ENCODE results near the gene SYCP1. TPM values are rescaled to one million over a fixed set of nuclear protein-coding genes. Genes with fewer than 3 reads are reported as not detected.

SYCP1 gene
- total and polyA plus RNA-seq, 2 of the 8 experiments (the other 6 are each of a cell fraction or from before 2014, with no cell fraction given): 0.11 to 0.26 TPM

GRCh38 chr1:115029526-115029925 lies 174.9 kb downstream of the SYCP1 start, which contains the start of gene TSHB:
TSS of gene TSHB (plus strand) at chr1:115029826. CDS start at chr1:115033363, 3,537 bp downstream.
- Histone ChIP-seq H2BK20ac (ENCODE audit: low read length) (no peak within 1 kb of the TSS), H3K79me2 (ENCODE audit: control insufficient read depth in 1 of 2, insufficient read depth in 2 of 2, low read length in 2 of 2) (no peaks in the 10 kb centered on the region), H3K4me1 (replicated peaks in 1 of 4; ENCODE audit: control insufficient read depth in 3 of 4, insufficient read depth in 4 of 4, low read length in 3 of 4) (no peaks in the 10 kb centered on the region), H3K27ac (ENCODE audit: low read depth, low read length) (no peak within 1 kb of the TSS), H3K18ac (ENCODE audit: extremely low read depth, low read length) (no peak within 1 kb of the TSS), H3K9ac (replicated peaks in 1 of 4; ENCODE audit: extremely low read depth in 1 of 4, low read depth in 3 of 4, low read length in 3 of 4) (peak within 1 kb of the TSS in 1 of 4 experiments; percentile 8; a peak in 1 of 7 replicates), H2BK15ac (ENCODE audit: low read length) (no peak within 1 kb of the TSS), H2AK5ac (ENCODE audit: low read depth, low read length) (no peak within 1 kb of the TSS), H4K91ac (replicated peaks; ENCODE audit: insufficient read length, low read length) (no peak within 1 kb of the TSS), H3K4me3 (ENCODE audit: extremely low read depth in 1 of 4, insufficient read depth in 2 of 4, low read depth in 3 of 4, low read length in 4 of 4) (no peak within 1 kb of the TSS), H4K20me1 (replicated peaks in 1 of 2; ENCODE audit: control insufficient read depth in 1 of 2, insufficient read depth in 2 of 2, low read length in 2 of 2) (no peaks in the 10 kb centered on the region), H4K5ac (ENCODE audit: insufficient read length, low read depth, low read length) (no peak within 1 kb of the TSS), H3K23ac (ENCODE audit: insufficient read length) (no peak within 1 kb of the TSS), H2BK12ac (ENCODE audit: low read depth, low read length) (no peak within 1 kb of the TSS), H3K4me2 (ENCODE audit: insufficient read depth in 1 of 2, low read depth in 2 of 2, low read length in 2 of 2) (no peak within 1 kb of the TSS), H3K79me1 (ENCODE audit: low read depth, low read length) (no peaks in the 10 kb centered on the region), H3K14ac (ENCODE audit: insufficient read length) (no peak within 1 kb of the TSS), H2BK5ac (ENCODE audit: low read depth, low read length) (no peak within 1 kb of the TSS), H3K9me3 (ENCODE audit: insufficient read depth in 2 of 2, low read depth in 1 of 2, low read length in 1 of 2) (no peaks in the 10 kb centered on the region), H2BK120ac (replicated peaks; ENCODE audit: low read depth, low read length) (no peak within 1 kb of the TSS), H3K56ac (replicated peaks; ENCODE audit: insufficient read length, low read depth, low read length) (no peak within 1 kb of the TSS), H3K4ac (replicated peaks; ENCODE audit: insufficient read length, low read depth, low read length) (no peak within 1 kb of the TSS), H3K23me2 (ENCODE audit: low read depth, low read length) (no peaks in the 10 kb centered on the region), H3K36me3 (ENCODE audit: control insufficient read depth in 2 of 4, insufficient read depth in 4 of 4, low read length in 3 of 4) (no peaks in the 10 kb centered on the region), H4K8ac (ENCODE audit: extremely low read depth, insufficient read depth, low read length) (no peak within 1 kb of the TSS), H3K27me3 (replicated peaks in 1 of 4; ENCODE audit: control insufficient read depth in 3 of 4, extremely low read depth in 1 of 4, insufficient read depth in 3 of 4, low read length in 3 of 4) (no peaks in the 10 kb centered on the region), H2AFZ (ENCODE audit: low read length) (no peak within 1 kb of the TSS)
- FAIRE-seq (no peak), DNase-seq (ENCODE audit: low read depth in 1 of 2, low spot score in 2 of 2) (no peak)
- POLR2A ChIA-PET (ENCODE audit: partially characterized antibody): no interaction called here
- CTCF ChIA-PET (ENCODE audit: partially characterized antibody): no interaction called here
- TF ChIP-seq EZH2 (IDR thresholded peaks at IDR 0.05; ENCODE audit: low read depth, low read length, severe bottlenecking) (no peak), TBP (IDR thresholded peaks at IDR 0.05; ENCODE audit: low read depth, low read length) (no peak), SIX5 (IDR thresholded peaks at IDR 0.05; ENCODE audit: low read depth, low read length) (no peak), NRF1 (IDR thresholded peaks at IDR 0.05; ENCODE audit: low read depth, low read length) (no peak), CTCF (IDR thresholded peaks at IDR 0.05; ENCODE audit: control extremely low read depth in 1 of 3, insufficient read depth in 1 of 3, low read depth in 1 of 3, low read length in 3 of 3) (no peak), SUZ12 (IDR thresholded peaks at IDR 0.05; ENCODE audit: low read length) (no peak), CTBP2 (IDR thresholded peaks at IDR 0.05; ENCODE audit: borderline replicate concordance, insufficient read depth, insufficient read length, low read length) (no peak), ASH2L (IDR thresholded peaks at IDR 0.05; ENCODE audit: low read length) (no peak), TAF7 (optimal IDR thresholded peaks at IDR 0.05; ENCODE audit: borderline replicate concordance, low read depth, low read length) (no peak), RBBP5 (IDR thresholded peaks at IDR 0.05; ENCODE audit: borderline replicate concordance, low read depth, low read length) (no peak), GTF2F1 (IDR thresholded peaks at IDR 0.05; ENCODE audit: borderline replicate concordance, low read depth, low read length) (no peak), CBX8 (IDR thresholded peaks at IDR 0.05; ENCODE audit: borderline replicate concordance, low read depth, low read length) (no peak), BRCA1 (IDR thresholded peaks at IDR 0.05; ENCODE audit: low read depth, low read length) (no peak), TAF1 (IDR thresholded peaks at IDR 0.05; ENCODE audit: low read depth, low read length) (no peak)
